Mesenchymal stem cell (in vitro differentiated cells and primary cell): ENCODE measurements around the gene SETD2.

Experiments
- DNase-seq: peaks from one replicate; pipeline ENCODE4 v3.0.0-alpha.2; 2013
- H2AFZ ChIP-seq: one replicate; pipeline ENCODE4 v1.6.1; 2013; ENCODE audit warnings: low read depth, mild to moderate bottlenecking, control low read depth, inconsistent platforms, low read length, moderate library complexity
- H2AK5ac ChIP-seq: 2 replicates; pipeline ENCODE4 v1.6.1; 2013; ENCODE audit warnings: low read length, moderate library complexity, mild to moderate bottlenecking, inconsistent platforms; ENCODE audit not compliant: severe bottlenecking
- H2BK120ac ChIP-seq: one replicate; pipeline ENCODE4 v1.6.1; 2013; ENCODE audit warnings: low read depth, mild to moderate bottlenecking, inconsistent platforms, low read length, moderate library complexity
- H2BK12ac ChIP-seq, 2 experiments: one replicate each; pipeline ENCODE4 v1.6.1; 2013; ENCODE audit warnings: inconsistent platforms in 2 of 2, low read length in 2 of 2, mild to moderate bottlenecking in 2 of 2, moderate library complexity in 2 of 2, control low read depth in 1 of 2
- H2BK15ac ChIP-seq: one replicate; pipeline ENCODE4 v1.6.1; 2013; ENCODE audit warnings: mild to moderate bottlenecking, low read depth, inconsistent platforms; ENCODE audit not compliant: poor library complexity, severe bottlenecking
- H2BK5ac ChIP-seq: 2 replicates; pipeline ENCODE4 v1.6.1; 2013; ENCODE audit warnings: low read depth, mild to moderate bottlenecking, low read length, control low read depth, inconsistent platforms; ENCODE audit not compliant: poor library complexity, severe bottlenecking
- H3K14ac ChIP-seq, 2 experiments: one replicate each; pipeline ENCODE4 v1.6.1; 2013; ENCODE audit warnings: inconsistent platforms in 2 of 2, low read length in 2 of 2, control low read depth in 1 of 2, mild to moderate bottlenecking in 1 of 2, moderate library complexity in 1 of 2
- H3K18ac ChIP-seq, 2 experiments: one replicate each; pipeline ENCODE4 v1.6.1; 2013; ENCODE audit warnings: inconsistent platforms in 2 of 2, low read length in 2 of 2, control low read depth in 1 of 2, low read depth in 1 of 2, mild to moderate bottlenecking in 1 of 2
- H3K23ac ChIP-seq, 2 experiments: one replicate each; pipeline ENCODE4 v1.6.1; 2013; ENCODE audit warnings: inconsistent platforms in 2 of 2, low read length in 2 of 2, mild to moderate bottlenecking in 2 of 2, moderate library complexity in 2 of 2, control low read depth in 1 of 2
- H3K27ac ChIP-seq: 2 replicates; pipeline ENCODE4 v1.5.1; 2013; ENCODE audit warnings: mild to moderate bottlenecking, moderate library complexity, low read length, control low read depth, inconsistent platforms; ENCODE audit not compliant: poor library complexity, severe bottlenecking
- H3K27me3 ChIP-seq, 2 experiments: 2 replicates each; pipeline versions ENCODE4 v1.6.1 to v1.7.0; 2013; ENCODE audit warnings: low read length in 2 of 2, mild to moderate bottlenecking in 2 of 2, moderate library complexity in 2 of 2, control low read depth in 1 of 2, inconsistent platforms in 1 of 2; ENCODE audit not compliant: control insufficient read depth in 1 of 2, insufficient read depth in 1 of 2
- H3K36me3 ChIP-seq, 2 experiments: 2 replicates each; pipeline versions ENCODE4 v1.6.1 to v1.7.0; 2013; ENCODE audit warnings: low read length in 2 of 2, control low read depth in 1 of 2, inconsistent platforms in 1 of 2, low read depth in 1 of 2, mild to moderate bottlenecking in 1 of 2; ENCODE audit not compliant: insufficient read depth in 2 of 2, control insufficient read depth in 1 of 2
- H3K4ac ChIP-seq, 2 experiments: one replicate each; pipeline ENCODE4 v1.6.1; 2013; ENCODE audit warnings: inconsistent platforms in 2 of 2, low read length in 2 of 2, mild to moderate bottlenecking in 2 of 2, moderate library complexity in 2 of 2, control low read depth in 1 of 2, low read depth in 1 of 2
- H3K4me1 ChIP-seq: 2 replicates; pipeline ENCODE4 v1.6.1; 2013; ENCODE audit warnings: low read depth, low read length, control low read depth; ENCODE audit not compliant: control insufficient read depth, insufficient read depth
- H3K4me2 ChIP-seq: 2 replicates; pipeline ENCODE4 v1.6.1; 2013; ENCODE audit warnings: low read length, mild to moderate bottlenecking, inconsistent platforms; ENCODE audit not compliant: poor library complexity, severe bottlenecking
- H3K4me3 ChIP-seq, 2 experiments: 2 replicates each; pipeline versions ENCODE4 v1.5.1 to v1.7.0; 2013; ENCODE audit warnings: low read length in 2 of 2, mild to moderate bottlenecking in 2 of 2, control low read depth in 1 of 2, low read depth in 1 of 2; ENCODE audit not compliant: insufficient read depth in 1 of 2
- H3K79me1 ChIP-seq: replicated peaks from 2 replicates; pipeline ENCODE4 v1.6.1; 2013; ENCODE audit warnings: mild to moderate bottlenecking, control low read depth, low read length, inconsistent platforms; ENCODE audit not compliant: poor library complexity, severe bottlenecking
- H3K9ac ChIP-seq: 2 replicates; pipeline ENCODE4 v1.7.0; 2013; ENCODE audit warnings: mild to moderate bottlenecking, low read length, moderate library complexity
- H3K9me3 ChIP-seq: 2 replicates; pipeline ENCODE4 v1.7.0; 2013; ENCODE audit warnings: mild to moderate bottlenecking, low read length; ENCODE audit not compliant: control insufficient read depth
- H4K8ac ChIP-seq: one replicate; pipeline ENCODE4 v1.6.1; 2013; ENCODE audit warnings: inconsistent platforms, mild to moderate bottlenecking, low read length, moderate library complexity
- H4K91ac ChIP-seq: one replicate; pipeline ENCODE4 v1.6.1; 2013; ENCODE audit warnings: mild to moderate bottlenecking, low read length, inconsistent platforms
- WGBS: methylation state at CpG from one replicate; pipeline ENCODE4 v1.1.7; 2013; ENCODE audit warnings: mixed read lengths; 5-methylcytosine and 5-hydroxymethylcytosine counted together

Gene SETD2

DNA sequence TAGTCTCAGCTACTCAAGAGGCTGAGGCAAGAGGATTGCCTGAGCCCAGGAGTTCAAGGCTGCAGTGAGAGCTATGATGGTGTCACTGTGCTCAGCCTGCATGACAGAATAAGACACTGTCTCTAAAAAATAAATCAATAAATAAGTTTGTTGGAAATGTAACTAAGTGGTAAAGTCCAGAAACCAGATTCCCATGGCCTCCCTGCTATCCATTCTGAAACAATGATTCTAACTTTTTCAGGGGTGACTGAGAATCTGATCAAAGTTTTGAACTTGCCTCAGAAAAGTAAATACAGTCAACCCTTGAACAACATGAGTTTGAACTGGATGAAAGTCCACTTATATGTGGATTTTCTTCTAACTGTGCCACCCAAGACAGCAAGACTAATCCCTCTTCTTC, 98.2 kb downstream of the SETD2 start:
- no peak overlapping the region for H3K23ac ChIP-seq
- DNase-seq: no peak
- no peak overlapping the region for H3K4me3 ChIP-seq
- no peak overlapping the region for H3K18ac ChIP-seq
- H2BK5ac ChIP-seq: no peak overlapping the region
- H3K4me1 ChIP-seq: no peaks in the 10 kb centered on the region
- H2BK12ac ChIP-seq: no peak overlapping the region
- no peaks in the 10 kb centered on the region for H3K27me3 ChIP-seq
- peaks cover 2 to 61% of the 10 kb centered on the region in 2 experiments for H3K36me3 ChIP-seq
- no peak overlapping the region for H3K14ac ChIP-seq
- no peak overlapping the region for H2BK120ac ChIP-seq
- no peak overlapping the region for H3K27ac ChIP-seq
- H2AK5ac ChIP-seq: no peak overlapping the region
- no peak overlapping the region for H2AFZ ChIP-seq
- H3K79me1 ChIP-seq: peaks cover 21% of the 10 kb centered on the region
- H3K4me2 ChIP-seq: no peak overlapping the region
- no peak overlapping the region for H3K4ac ChIP-seq
- no peak overlapping the region for H4K8ac ChIP-seq
- no peaks in the 10 kb centered on the region for H3K9me3 ChIP-seq
- no peak overlapping the region for H3K9ac ChIP-seq
- H4K91ac ChIP-seq: no peak overlapping the region
- H2BK15ac ChIP-seq: no peak overlapping the region

DNA sequence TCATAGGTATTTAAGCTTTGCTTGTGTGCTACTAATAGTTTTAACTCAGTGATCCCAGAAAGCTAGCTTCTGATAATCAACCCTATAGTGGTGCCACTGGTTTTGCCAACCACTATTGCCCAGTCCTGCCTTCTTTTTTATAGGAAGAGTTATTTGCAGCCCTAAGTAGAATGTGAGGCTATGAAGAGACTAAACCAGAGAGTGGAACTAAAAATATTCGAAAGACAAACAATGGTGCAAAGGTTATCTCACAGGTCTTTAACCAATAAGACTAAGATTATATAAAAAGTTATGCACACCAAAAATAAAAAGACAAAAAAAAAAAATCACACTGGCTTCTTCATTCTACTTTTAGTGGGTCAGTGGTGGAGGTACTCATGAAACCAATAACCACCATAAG, 98.9 kb downstream of the SETD2 start:
- Histone ChIP-seq H3K79me1 (peaks cover 21% of the 10 kb centered on the region), H2AFZ (no peak overlapping the region), H4K8ac (no peak overlapping the region), H3K14ac (no peak overlapping the region), H3K9ac (no peak overlapping the region), H2AK5ac (no peak overlapping the region), H2BK12ac (no peak overlapping the region), H3K4ac (no peak overlapping the region), H3K4me2 (no peak overlapping the region), H4K91ac (no peak overlapping the region), H3K36me3 (peaks cover 2 to 57% of the 10 kb centered on the region in 2 experiments), H2BK15ac (no peak overlapping the region), H3K4me1 (no peaks in the 10 kb centered on the region), H2BK120ac (no peak overlapping the region), H3K23ac (no peak overlapping the region), H3K4me3 (no peak overlapping the region), H3K27me3 (no peaks in the 10 kb centered on the region), H3K27ac (no peak overlapping the region), H2BK5ac (no peak overlapping the region), H3K9me3 (no peaks in the 10 kb centered on the region), H3K18ac (no peak overlapping the region)
- WGBS: no CpG with 5 or more reads among the region's 1 CpG
- no peak for DNase-seq

DNA sequence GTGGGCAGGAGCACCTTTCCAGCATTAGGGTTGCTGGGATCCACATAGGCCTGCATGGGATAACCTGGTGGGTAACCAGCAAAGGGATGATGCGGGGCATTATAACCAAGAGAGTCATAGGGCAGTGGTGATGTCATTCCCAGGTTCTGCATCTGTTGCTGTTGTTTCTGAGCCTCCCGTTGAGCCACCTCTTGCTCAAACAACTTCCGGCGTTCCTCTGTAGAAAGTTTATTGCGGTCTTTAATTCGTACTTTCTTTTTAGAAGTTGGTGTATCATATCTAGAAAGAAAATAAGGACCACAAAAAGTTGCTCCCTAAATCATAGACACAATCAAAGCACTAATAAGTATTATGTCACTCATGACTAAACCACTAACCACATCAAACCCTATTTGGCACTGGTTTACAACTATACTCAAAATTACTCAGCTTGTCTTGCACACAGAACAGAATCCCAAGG, 106.7 kb downstream of the SETD2 start:
- Histone ChIP-seq H3K27me3 (no peaks in the 10 kb centered on the region), H2AK5ac (no peak overlapping the region), H2BK120ac (no peak overlapping the region), H2AFZ (no peak overlapping the region), H4K91ac (no peak overlapping the region), H3K36me3 (peaks cover 10 to 27% of the 10 kb centered on the region in 2 experiments), H2BK15ac (no peak overlapping the region), H3K18ac (no peak overlapping the region), H3K4me2 (no peak overlapping the region), H3K79me1 (peaks cover 14% of the 10 kb centered on the region), H3K23ac (no peak overlapping the region), H2BK12ac (no peak overlapping the region), H2BK5ac (no peak overlapping the region), H3K4me1 (no peaks in the 10 kb centered on the region), H4K8ac (no peak overlapping the region), H3K9ac (no peak overlapping the region), H3K9me3 (no peaks in the 10 kb centered on the region), H3K4me3 (no peak overlapping the region), H3K4ac (no peak overlapping the region), H3K27ac (no peak overlapping the region), H3K14ac (no peak overlapping the region)
- no peak for DNase-seq
- WGBS: 96% methylated on average over 6 of the region's 6 CpGs

DNA sequence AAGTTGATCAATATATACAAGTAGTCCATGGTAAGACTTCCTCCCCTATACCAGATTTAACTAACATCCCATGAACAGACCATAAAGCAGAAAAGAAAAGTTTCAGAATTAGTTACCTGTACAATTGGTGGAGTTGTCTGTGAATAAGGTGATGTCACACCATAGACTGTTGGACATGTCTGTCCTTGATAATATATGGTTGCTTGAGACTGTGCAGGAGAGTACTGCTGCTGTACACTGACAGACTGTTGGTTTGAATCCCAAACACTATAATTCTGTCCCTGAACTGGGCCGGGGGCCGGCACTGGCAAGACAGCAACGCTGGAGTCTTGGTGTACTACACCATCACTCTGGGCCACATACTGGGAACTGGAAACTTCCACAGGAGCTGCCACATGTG, 107.2 kb downstream of the SETD2 start:
- H2BK5ac ChIP-seq: no peak overlapping the region
- H3K4me1 ChIP-seq: no peaks in the 10 kb centered on the region
- no peak for DNase-seq
- H2BK12ac ChIP-seq: no peak overlapping the region
- no peak overlapping the region for H2BK120ac ChIP-seq
- no peak overlapping the region for H3K23ac ChIP-seq
- no peak overlapping the region for H3K4me3 ChIP-seq
- no peak overlapping the region for H3K9ac ChIP-seq
- H3K79me1 ChIP-seq: peaks cover 14% of the 10 kb centered on the region
- no peak overlapping the region for H3K18ac ChIP-seq
- H3K4me2 ChIP-seq: no peak overlapping the region
- peaks cover 10 to 26% of the 10 kb centered on the region in 2 experiments for H3K36me3 ChIP-seq
- no peak overlapping the region for H3K27ac ChIP-seq
- no peak overlapping the region for H3K4ac ChIP-seq
- no peaks in the 10 kb centered on the region for H3K9me3 ChIP-seq
- no peak overlapping the region for H4K91ac ChIP-seq
- no peak overlapping the region for H2AK5ac ChIP-seq
- WGBS: 94% methylated on average over 3 of the region's 3 CpGs
- H2AFZ ChIP-seq: no peak overlapping the region
- no peak overlapping the region for H3K14ac ChIP-seq
- H4K8ac ChIP-seq: no peak overlapping the region
- no peaks in the 10 kb centered on the region for H3K27me3 ChIP-seq
- H2BK15ac ChIP-seq: no peak overlapping the region
